Breast epithelium (tissue), 3 donors: ENCODE measurements around the gene TNFSF10.

Experiments used
- POLR2AphosphoS5 ChIP-seq, 3 donors: sonication (generic); formaldehyde crosslinking; IDR thresholded peaks; one replicate each; pipeline ENCODE4 v1.6.1; 2017; ENCODE audit warnings: antibody characterized with exemption in 3 of 3
- TF ChIP-seq, protein P1 (sequence below), 3 donors: fragments of 450-650 bp; IDR thresholded peaks; one replicate each; pipeline ENCODE4 v1.5.1; 2016 to 2017; ENCODE audit warnings: antibody characterized with exemption in 3 of 3, mild to moderate bottlenecking in 3 of 3, moderate library complexity in 3 of 3

GRCh38 chr3:172475703-172476102 lies 47.5 kb downstream of the TNFSF10 start:
- TF ChIP-seq POLR2AphosphoS5 (IDR thresholded peaks at IDR 0.05): no peak
- TF ChIP-seq, protein P1, sequence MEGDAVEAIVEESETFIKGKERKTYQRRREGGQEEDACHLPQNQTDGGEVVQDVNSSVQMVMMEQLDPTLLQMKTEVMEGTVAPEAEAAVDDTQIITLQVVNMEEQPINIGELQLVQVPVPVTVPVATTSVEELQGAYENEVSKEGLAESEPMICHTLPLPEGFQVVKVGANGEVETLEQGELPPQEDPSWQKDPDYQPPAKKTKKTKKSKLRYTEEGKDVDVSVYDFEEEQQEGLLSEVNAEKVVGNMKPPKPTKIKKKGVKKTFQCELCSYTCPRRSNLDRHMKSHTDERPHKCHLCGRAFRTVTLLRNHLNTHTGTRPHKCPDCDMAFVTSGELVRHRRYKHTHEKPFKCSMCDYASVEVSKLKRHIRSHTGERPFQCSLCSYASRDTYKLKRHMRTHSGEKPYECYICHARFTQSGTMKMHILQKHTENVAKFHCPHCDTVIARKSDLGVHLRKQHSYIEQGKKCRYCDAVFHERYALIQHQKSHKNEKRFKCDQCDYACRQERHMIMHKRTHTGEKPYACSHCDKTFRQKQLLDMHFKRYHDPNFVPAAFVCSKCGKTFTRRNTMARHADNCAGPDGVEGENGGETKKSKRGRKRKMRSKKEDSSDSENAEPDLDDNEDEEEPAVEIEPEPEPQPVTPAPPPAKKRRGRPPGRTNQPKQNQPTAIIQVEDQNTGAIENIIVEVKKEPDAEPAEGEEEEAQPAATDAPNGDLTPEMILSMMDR (IDR thresholded peaks at IDR 0.05): no peak
